GM21737 (cell line): ENCODE results near the gene UGT1A7.

ENCODE experiments used
- ATAC-seq: cut with Tn5 transposase; IDR thresholded peaks from one replicate; pipeline ENCODE4 v1.9.1; 2021; ENCODE audit warnings: mild to moderate bottlenecking, moderate library complexity; ENCODE audit not compliant: unreplicated experiment

The UGT1A7 gene

DNA sequence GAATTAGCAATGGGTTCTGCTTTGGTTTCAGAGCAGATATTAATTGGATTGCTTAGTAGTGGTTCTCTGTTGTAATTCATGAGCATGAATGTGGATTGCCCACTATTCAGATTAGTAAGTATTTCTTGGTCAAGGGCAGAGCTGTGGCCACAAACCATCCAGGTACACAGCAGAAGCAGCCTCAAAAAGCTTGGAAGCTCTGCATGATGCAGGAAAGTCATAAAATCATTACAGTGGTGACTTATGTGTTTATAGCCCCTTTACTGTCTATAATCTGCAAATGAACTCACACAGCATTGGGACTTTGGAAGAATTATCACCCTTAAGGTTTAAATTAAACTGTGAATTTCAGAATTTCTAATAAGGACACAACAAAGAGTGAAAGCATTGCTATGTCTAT, 76.4 kb downstream of the UGT1A7 start:
- no peak for ATAC-seq

DNA sequence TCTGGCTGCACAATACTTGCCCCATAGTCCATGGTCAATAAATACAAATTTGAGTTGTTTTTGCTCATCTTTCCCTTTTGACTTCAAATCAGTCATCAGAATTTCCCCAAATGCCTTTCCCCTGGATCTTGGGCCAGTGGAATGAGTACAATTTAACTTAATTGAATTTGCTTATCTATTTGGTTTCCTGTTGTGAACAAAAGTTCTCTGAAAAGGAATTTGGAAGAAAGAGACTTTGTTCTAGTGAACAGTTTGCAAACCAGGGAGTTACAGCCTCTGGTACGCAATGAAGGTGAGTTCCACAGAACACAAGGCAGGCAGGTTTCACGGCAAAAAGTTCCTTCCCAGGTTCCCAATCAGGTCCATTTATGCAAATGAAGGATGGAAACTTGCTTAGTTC, 77.1 kb downstream of the UGT1A7 start:
- ATAC-seq = no peak

DNA sequence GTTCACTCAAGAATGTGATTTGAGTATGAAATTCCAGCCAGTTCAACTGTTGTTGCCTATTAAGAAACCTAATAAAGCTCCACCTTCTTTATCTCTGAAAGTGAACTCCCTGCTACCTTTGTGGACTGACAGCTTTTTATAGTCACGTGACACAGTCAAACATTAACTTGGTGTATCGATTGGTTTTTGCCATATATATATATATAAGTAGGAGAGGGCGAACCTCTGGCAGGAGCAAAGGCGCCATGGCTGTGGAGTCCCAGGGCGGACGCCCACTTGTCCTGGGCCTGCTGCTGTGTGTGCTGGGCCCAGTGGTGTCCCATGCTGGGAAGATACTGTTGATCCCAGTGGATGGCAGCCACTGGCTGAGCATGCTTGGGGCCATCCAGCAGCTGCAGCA, 78.3 kb downstream of the UGT1A7 start, which contains the start of gene UGT1A1:
TSS of gene UGT1A1 (plus strand) at position 228 of the 400 bp plus-strand sequence. CDS start at position 246, 18 bp downstream.
- ATAC-seq = no peak

DNA sequence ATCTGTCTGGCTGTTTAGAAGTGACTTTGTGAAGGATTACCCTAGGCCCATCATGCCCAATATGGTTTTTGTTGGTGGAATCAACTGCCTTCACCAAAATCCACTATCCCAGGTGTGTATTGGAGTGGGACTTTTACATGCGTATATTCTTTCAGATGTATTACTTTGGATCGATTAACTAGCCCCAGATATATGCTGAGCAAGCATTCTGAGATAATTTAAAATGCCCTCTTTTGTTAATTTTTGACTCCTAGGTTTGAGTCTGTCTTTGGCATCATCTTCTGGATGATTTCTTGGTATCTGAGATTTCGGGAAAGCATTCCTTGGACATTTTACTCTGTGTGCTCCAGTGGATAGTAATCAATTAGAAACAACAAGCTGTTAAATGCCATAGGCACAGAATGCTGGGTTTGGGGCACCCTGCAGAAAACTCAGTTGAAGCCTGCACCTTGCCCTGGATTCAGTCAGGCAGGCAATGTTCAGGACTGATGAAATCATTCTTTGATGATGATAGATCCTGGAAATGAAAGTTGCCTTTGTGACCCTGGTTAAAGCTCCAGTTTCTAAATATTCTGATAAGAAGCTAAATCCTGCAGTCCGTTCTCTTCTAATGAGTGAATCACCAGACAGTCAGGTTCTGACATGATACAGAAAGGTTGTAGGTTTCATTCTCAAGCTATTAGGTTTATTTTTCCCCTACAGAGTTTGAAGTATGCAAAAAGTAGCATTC, 79.5 kb downstream of the UGT1A7 start:
- ATAC-seq = no peak

DNA sequence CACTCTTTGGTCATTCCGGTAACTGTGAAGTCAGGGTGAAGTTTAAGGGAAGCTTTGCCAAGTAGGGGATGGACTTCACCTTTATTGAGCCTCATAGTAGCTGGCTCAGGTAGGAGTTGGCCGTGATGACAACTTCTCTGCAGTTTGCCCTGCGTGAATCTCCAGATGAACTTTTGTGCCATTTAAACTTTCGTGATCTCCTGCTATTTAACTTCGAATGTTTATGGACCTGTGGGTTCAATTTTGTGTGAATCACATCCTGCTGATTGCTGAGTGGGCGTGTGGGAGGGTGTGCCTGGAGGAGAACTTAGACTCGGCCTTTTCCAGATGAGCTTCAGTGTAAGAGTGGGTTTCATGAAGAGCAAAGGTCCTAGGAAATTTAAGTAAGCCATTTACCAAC, 82.6 kb downstream of the UGT1A7 start:
- ATAC-seq = no peak

DNA sequence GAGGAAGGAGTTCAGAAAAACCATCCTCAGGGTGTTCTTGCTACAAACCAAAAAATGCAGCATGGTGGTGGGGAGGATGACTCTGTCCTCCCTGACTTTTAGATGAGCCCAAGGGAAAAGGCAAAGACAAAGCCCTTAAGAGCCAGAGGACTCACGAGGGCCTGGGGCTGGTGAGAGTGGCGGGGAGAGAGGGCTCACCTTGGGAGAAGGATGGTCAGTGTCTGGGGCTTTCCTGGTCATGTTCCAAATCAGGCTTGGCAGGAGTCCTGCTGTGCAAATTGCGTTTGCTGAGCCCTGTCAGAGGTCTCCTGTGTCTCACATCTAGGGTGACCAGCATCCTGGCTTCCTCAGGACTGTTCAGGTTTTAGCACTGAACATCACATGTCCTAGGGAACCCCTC, 83.1 kb downstream of the UGT1A7 start:
- no peak for ATAC-seq

DNA sequence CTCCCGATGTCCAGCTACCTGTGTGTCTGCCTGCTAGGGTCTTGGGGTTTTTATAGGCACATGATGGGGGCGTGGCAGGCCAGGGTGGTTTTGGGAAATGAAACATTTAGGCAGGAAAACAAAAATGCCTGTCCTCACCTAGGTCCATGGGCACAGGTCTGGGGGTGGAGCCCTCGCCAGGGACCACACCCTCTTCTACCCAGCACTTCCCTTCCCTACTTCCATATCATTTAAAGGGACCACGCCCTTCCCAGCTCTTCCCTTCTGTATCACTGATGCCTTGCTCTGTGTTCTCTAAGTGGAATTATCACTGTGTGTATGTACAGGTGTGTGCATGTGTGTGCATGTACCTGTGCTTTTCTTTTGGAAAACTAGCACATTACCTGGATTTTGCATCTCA, 84.7 kb downstream of the UGT1A7 start:
- ATAC-seq = no peak

DNA sequence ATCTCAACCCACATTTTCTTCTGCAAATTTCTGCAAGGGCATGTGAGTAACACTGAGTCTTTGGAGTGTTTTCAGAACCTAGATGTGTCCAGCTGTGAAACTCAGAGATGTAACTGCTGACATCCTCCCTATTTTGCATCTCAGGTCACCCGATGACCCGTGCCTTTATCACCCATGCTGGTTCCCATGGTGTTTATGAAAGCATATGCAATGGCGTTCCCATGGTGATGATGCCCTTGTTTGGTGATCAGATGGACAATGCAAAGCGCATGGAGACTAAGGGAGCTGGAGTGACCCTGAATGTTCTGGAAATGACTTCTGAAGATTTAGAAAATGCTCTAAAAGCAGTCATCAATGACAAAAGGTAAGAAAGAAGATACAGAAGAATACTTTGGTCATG, 86.4 kb downstream of the UGT1A7 start:
- ATAC-seq = no peak

DNA sequence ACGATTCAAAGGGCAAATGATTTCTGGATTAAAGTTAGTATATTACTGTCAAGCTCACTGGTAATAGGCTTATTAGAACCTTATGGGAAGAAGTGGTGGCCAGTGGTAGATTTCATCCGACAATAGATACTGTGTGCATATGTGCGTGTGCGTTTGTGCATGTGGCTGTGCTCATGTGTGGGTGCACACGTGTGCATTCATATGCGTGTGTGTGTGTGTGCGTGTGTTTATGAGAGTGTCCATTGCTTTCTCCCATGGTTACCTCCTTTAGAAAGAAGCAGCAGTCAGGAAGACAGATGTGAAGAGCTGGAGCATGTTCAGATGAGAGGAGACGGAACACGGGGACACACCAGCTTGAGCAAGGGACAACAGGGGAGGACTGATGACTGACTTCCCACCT, 87.6 kb downstream of the UGT1A7 start:
- no peak for ATAC-seq

DNA sequence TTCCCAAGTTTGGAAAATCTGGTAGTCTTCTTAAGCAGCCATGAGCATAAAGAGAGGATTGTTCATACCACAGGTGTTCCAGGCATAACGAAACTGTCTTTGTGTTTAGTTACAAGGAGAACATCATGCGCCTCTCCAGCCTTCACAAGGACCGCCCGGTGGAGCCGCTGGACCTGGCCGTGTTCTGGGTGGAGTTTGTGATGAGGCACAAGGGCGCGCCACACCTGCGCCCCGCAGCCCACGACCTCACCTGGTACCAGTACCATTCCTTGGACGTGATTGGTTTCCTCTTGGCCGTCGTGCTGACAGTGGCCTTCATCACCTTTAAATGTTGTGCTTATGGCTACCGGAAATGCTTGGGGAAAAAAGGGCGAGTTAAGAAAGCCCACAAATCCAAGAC, 90.5 kb downstream of the UGT1A7 start:
- no peak for ATAC-seq

DNA sequence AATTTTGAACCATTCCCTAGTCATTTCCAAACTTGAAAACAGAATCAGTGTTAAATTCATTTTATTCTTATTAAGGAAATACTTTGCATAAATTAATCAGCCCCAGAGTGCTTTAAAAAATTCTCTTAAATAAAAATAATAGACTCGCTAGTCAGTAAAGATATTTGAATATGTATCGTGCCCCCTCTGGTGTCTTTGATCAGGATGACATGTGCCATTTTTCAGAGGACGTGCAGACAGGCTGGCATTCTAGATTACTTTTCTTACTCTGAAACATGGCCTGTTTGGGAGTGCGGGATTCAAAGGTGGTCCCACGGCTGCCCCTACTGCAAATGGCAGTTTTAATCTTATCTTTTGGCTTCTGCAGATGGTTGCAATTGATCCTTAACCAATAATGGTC, 90.9 kb downstream of the UGT1A7 start:
- ATAC-seq = no peak

DNA sequence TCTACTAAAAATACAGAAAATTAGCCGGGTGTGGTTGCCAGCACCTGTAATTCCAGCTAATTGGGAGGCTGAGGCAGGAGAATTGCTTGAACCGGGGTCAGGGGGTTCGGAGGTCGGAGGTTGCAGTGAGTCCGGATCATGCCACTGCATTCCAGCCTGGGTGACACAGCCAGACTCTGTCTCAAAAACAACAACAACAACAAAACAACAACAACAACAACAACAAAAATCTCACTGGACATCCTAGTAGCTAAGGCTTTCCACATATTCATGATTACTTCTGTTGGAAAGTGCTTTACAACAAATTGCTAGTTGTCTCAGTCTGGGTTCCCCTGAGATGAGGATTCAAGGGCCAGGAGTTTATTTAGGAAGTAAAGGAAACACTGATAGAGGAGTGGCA, 92.2 kb downstream of the UGT1A7 start:
- no peak for ATAC-seq

DNA sequence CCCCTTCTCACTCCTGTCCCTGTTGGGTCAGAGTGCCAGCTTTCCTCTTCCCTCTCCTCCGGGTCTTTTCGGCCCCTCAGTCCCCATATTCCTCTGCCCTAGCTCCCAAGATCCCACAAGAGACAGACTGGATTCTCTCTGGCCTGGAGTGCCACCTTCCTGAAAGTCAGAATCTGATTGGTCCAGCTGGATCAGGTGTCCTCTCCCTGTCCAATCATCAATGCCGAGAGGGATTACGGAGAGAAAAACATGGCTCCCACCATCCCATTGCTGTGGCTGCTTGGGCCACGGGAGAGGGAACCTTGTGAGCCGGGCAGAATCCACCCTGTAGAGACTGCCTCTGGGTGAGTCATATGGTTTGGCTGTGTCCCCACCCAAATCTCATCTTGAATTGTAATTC, 93.7 kb downstream of the UGT1A7 start:
- no peak for ATAC-seq

DNA sequence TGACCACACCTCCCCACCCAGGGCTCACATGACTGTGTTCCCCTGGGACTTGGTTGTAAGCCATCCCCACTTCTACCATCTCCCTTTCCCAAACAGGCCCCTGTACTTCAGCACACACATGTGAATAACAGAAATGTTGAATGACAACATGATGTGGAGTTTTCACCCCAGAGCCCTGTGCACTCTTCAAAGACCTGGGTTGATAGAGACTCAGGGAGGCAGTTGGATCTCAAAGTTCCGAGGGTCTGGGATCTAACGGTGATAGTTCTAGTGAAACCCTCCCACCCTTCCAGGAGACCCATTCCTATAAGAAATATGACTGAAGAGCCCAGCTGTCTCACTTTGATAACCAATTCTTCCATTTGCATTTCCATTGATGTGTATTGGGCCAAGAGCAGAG, 96.3 kb downstream of the UGT1A7 start, which contains the start of gene MROH2A:
TSS of gene MROH2A (plus strand) at position 301 of the 400 bp plus-strand sequence. CDS start 1,029 bp downstream, outside the sequence.
- no peak for ATAC-seq

DNA sequence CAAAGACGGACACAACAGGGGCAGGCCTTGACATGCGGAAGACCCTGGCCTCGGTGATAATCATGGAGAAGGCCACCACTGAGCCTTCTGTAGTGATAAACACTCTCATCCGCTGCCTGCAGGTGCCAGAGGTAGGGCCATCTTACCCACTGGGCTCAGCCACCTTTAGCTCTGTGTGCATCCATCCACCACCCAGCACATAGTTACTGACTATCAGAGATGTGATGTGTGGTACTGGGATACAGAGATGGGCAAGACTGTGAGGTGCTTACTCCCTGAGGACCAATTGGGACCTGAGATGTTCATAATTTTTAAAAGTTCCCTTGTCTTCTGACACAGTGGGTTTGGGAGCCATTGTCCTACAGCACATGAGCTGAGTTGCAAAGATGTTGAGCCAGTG, 98.0 kb downstream of the UGT1A7 start:
- ATAC-seq = no peak

DNA sequence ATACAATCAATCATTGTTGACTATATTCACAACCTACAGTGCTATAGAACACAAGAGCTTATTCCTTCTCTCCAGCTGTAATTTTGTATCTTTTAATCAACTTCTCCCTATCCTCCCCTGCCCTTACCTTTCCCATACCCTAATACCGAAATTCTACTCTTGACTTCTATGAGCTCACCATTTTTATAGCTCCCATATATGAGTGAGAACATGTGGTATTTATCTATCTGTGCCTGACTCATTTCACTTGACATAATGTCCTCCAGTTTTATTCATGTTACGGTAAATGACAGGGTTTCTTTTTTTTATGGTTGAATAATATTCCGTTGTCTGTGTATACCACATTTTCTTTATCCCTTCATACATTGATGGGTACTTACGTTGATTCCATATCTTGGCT, 99.1 kb downstream of the UGT1A7 start:
- ATAC-seq = no peak

DNA sequence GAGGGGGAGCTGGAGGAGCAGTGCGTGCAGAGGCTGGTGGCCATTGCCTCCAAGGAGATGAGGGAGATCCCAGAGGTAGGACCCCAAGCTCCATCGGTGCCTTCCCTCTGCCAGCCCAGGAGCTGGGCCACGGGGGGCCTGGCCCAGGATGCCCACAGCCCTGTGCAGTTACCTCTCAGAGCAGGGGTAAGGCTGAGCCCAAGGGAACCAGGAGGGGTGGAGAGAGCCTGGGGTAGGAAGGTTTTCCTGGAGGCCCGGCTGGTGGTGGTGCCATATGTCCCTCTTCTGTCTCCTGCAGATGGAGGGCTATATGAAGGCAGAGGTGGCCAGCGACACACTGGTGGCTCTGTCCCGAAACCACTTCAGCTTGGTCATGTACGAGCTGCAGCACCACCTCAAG, 107.9 kb downstream of the UGT1A7 start:
- no peak for ATAC-seq

DNA sequence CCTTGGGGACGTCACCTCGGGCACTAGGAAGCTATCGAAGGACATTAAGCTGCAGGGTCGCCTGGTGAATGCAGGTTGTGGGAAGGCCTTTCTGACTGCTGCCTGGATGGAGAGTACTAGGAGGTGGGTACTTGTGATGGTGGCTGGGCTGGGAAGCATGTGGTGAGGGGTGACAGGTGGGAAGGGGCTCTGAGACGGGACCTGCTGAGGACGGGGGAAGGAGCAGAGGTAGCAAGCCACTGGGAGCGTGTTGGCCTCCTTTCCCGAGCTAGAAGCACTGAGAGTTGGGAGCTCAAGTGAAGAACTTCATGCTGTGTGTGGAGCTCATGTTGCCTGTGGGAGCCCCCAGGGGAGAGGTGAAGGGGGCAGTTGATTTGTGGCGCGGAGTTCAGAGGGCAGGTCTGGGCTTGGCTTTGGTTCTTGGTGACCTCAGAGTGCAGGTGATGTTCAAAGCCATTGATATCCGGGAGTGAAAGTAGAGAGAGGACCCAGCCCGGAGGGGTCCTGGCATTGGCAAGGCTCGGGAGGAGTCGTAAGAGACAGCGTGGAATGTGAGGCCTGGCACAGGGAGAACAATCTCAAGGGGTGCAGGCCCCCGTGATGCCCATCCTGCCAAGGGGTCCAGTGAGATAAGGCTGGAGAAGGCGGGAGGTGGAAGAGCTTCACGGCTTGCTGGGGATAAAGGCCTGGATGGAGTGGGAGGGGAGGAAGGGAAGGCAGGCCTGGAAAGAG, 109.6 kb downstream of the UGT1A7 start:
- no peak for ATAC-seq

DNA sequence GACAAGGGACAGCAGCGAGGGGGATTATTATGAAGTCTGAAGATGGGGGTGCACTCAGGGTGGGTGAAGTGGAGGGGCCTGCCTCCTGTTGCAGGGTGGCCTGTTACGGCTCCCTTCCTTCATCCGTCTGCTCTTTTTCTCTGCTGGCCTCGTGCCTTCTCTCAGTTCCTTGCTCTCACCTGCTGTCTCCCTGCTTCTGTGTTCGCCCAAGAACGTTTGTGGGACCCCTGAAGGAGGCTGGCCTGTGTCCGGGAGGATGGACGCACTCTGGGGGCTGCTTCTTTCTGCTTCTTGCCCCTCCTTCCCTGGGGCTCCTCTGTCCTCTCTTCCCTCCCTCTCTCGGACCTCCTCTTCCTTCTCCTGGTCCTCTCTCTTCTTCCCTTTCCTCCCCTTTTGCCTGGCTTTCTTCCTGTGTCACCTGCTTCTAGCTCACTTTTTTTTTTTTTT, 110.2 kb downstream of the UGT1A7 start:
- no peak for ATAC-seq

DNA sequence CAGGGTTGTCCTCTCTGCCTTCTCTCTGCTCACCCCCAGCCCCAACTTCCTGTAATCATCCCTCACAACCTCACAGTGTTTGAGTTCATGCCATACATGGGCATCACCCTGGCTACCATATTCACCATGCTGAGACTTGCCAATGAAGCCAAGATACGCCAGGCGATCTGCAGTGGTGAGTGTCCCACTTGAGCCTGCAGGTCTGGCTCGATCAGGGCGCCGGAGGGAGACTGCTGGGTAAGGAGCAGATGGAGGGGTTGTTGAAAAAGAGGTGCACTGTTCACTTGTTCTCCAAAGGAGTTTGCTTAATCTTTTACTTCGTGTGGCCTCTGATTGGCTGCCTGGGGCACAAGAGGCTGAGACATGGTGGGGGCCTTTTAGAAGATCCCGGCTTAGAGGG, 111.0 kb downstream of the UGT1A7 start:
- no peak for ATAC-seq

DNA sequence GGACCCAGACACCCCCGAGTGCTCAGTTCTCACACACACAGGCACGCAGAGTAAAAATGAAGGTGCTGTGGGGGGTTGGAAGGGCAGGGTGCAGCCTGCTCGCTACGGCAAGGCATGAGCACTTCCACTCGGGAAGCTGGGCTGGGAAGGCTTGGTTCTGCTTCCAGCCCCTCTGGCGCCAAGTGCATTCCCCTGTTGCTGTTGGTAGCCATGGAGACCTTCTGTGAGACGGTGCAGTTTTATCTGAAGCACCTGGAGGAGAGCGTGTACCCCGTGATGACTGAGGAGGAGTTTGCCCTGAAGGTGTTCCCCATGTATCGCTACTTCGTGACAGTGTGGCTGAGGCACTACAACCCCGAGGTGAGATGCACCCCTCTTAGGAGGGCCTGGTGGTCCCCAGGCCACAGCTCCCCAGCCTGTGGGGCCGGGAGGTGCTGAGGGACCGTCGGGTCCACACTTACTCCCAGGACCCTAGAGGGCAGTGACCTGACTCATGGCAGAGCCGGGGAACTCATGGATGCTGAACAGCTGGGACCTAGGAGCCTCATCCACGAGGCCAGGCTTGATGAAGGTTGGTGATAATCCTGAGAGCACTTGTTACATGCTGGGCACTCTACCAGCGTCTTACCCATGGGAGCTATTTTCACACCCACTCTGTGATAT, 111.9 kb downstream of the UGT1A7 start:
- no peak for ATAC-seq

DNA sequence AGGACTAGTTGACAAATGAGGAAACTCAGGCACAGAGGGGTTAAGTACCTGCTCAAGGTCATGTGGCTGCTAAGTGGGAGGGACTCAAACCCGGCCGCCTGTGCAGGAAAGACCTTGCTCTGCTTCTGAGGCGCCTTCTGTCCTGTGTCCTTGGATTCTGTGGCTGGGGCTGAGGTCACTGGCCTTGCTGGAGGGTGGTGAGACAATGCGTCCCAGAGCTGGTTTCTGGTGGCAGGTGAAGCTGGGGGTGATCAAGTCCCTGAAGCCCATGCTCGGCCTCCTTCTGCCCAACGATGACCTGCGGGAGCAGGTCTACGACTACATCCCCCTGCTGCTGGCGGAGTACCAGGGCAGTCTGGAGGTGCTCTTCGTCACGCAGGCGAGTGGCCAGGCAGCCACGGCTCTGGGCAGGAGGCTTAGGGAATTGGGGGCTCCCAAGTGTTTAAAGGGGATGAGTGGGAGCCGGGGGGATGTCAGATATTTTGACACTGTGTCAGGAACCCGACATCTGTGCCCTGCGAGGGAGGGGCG, 112.5 kb downstream of the UGT1A7 start:
- no peak for ATAC-seq
